Mononuclear cell (primary cell): ENCODE results near the gene ZSWIM6. TPM values are rescaled to one million over a fixed set of nuclear protein-coding genes. Genes with fewer than 3 reads are reported as not detected.

Experiments
- H3K27me3 ChIP-seq: 2 replicates; pipeline ENCODE4 v1.6.0; 2011; ENCODE audit warnings: low read length, control low read depth; ENCODE audit not compliant: insufficient read depth
- H3K4me1 ChIP-seq: 2 replicates; pipeline ENCODE4 v1.5.1; 2011; ENCODE audit warnings: mild to moderate bottlenecking, low read length, control low read depth; ENCODE audit not compliant: insufficient read depth
- H3K4me3 ChIP-seq: 2 replicates; pipeline ENCODE4 v1.5.1; 2011; ENCODE audit warnings: mild to moderate bottlenecking, low read length, moderate library complexity
- H3K9me3 ChIP-seq: 2 replicates; pipeline ENCODE4 v1.5.1; 2011; ENCODE audit warnings: low read depth, mild to moderate bottlenecking, control low read depth, low read length
- total RNA-seq: library from RNA; depleted of rRNA; stranded (reverse); fragments of >200 nt; gene quantifications from one replicate; pipeline ENCODE4 v1.2.3, GENCODE V29; 2012

The ZSWIM6 gene
- total RNA-seq, 1 donor = 4.9 TPM

- Histone ChIP-seq H3K27me3 (no peaks in the 10 kb centered on the region), H3K4me1 (peaks cover 4% of the 10 kb centered on the region), H3K9me3 (no peaks in the 10 kb centered on the region), H3K4me3 (no peak overlapping the region)
Observed at GRCh38 chr5:61538722-61539501, 206.9 kb downstream of the ZSWIM6 start.

DNA sequence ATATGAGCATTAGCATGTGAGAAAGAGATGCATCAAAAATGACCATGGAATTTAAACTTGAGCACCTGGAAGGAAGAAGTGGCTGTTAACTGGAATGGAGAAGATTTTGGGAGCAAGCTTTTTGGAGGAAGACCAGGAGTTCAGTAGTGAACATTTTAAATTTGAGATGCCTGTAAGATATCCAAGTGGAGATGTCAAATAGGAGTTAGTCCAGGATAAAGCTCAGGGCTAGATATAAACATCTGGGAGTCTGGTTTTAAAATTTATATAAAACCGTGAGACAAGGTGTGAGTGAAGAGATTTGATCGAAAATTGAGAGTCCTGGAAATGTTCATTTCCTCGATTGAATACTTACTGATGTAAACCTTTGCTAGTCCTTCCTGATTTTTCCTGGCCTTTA, 217.5 kb downstream of the ZSWIM6 start:
- Histone ChIP-seq H3K4me1 (no peaks in the 10 kb centered on the region), H3K9me3 (no peaks in the 10 kb centered on the region), H3K27me3 (no peaks in the 10 kb centered on the region), H3K4me3 (no peak overlapping the region)

DNA sequence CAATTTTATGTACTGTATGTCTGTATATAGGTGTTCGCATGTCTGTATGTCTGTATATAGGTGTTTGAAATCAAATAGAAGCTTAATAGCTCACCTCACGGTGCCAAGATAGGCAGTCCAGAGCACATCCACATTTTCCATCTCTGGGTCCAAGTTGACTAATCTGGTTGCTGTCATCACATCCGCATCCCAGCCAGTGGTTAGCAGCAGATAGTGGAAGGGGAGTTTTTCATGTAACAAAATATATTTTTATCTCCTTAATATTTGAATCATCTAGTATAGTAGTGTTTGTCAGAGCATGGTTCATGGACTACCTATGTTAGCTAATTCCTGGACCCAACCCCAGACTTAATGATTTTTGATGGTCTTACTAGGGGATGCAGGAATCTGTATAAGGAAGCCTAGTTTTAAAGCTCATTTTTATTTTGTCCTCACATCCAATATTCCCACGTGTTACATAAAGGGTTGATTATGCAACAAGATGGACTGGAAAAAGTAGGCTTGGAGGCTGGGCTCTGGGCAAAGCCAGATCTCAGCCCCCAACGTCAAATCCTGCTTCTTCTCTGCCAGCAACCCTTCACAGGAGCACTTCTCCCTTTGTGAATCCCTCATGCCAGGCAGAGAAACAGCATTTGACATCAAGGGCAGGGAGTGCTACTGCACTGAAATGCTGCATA, 219.7 kb downstream of the ZSWIM6 start:
- Histone ChIP-seq H3K4me1 (no peaks in the 10 kb centered on the region), H3K9me3 (no peaks in the 10 kb centered on the region), H3K27me3 (no peaks in the 10 kb centered on the region), H3K4me3 (no peak overlapping the region)

DNA sequence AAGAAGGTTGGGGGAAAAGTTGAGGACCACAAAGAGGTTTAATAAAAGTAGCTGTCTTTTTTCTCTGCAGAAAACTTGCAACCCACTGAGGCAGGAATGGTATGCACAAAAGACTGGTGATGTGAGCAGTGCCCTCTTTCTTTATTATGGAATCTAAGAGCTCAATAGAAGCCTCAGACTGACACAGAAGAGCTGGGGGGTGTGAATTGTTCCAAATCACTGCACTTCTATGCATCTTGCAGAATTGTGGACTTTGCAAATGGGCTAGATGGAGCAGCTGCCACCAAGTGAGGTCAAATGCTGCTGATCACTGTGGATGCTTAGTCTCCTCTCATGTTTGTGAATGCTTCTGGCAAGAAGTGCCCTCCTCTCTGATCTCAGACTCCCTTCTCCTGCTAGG, 227.1 kb downstream of the ZSWIM6 start:
- no peaks in the 10 kb centered on the region for H3K27me3 ChIP-seq
- no peaks in the 10 kb centered on the region for H3K9me3 ChIP-seq
- no peak overlapping the region for H3K4me3 ChIP-seq
- H3K4me1 ChIP-seq = no peaks in the 10 kb centered on the region

DNA sequence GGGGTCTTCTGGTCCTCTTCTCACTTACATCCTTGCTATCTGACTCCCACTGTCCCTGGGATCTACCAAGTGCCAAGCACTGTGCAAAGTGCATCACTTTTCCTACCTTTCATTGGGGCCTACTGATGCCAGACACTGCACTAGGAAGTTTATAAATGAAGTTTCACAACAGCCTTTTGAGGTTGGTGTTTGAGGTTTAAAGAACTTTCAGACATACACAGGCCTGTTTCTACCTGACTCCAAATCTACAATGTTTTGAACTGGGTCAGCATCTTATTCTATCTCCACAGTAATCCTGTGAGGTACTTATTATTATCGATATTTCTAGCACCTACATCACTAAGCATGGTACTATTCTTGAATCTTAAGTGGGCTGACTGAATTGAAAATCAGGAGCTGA, 227.7 kb downstream of the ZSWIM6 start:
- H3K9me3 ChIP-seq = no peaks in the 10 kb centered on the region
- H3K4me1 ChIP-seq = no peaks in the 10 kb centered on the region
- H3K27me3 ChIP-seq = no peaks in the 10 kb centered on the region
- no peak overlapping the region for H3K4me3 ChIP-seq

GRCh38 chr5:61563401-61563800, 231.3 kb downstream of the ZSWIM6 start:
- H3K27me3 ChIP-seq = no peaks in the 10 kb centered on the region
- H3K4me3 ChIP-seq = no peak overlapping the region
- no peaks in the 10 kb centered on the region for H3K9me3 ChIP-seq
- no peaks in the 10 kb centered on the region for H3K4me1 ChIP-seq

- no peaks in the 10 kb centered on the region for H3K4me1 ChIP-seq
- H3K9me3 ChIP-seq = no peaks in the 10 kb centered on the region
- no peak overlapping the region for H3K4me3 ChIP-seq
- no peaks in the 10 kb centered on the region for H3K27me3 ChIP-seq
Observed at GRCh38 chr5:61567337-61567736, 235.3 kb downstream of the ZSWIM6 start.

DNA sequence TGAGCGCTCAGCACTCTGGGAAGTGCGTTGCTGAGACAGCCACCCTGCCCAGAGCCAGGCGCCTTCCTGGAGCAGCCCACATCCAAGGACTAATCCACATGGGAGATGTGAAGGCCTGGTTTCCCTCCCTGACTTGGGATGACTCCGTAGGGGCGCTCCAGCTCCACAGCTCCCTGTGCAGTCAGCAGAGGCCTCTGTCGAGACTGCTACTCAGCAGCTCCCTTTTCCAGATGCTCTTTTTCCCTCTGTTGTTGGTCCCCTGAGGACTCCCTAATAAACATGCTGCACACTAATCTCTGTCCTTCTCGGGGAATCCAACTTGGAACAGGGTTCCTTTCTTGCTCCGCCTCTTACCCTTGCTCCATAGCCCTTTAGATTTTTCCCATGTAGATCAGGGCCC, 237.3 kb downstream of the ZSWIM6 start:
- H3K27me3 ChIP-seq = no peaks in the 10 kb centered on the region
- H3K4me3 ChIP-seq = no peak overlapping the region
- H3K9me3 ChIP-seq = no peaks in the 10 kb centered on the region
- H3K4me1 ChIP-seq = no peaks in the 10 kb centered on the region

- H3K9me3 ChIP-seq = no peaks in the 10 kb centered on the region
- no peaks in the 10 kb centered on the region for H3K4me1 ChIP-seq
- H3K27me3 ChIP-seq = no peaks in the 10 kb centered on the region
Observed at GRCh38 chr5:61570767-61571166, 238.7 kb downstream of the ZSWIM6 start.

GRCh38 chr5:61572959-61573358, 240.9 kb downstream of the ZSWIM6 start:
- Histone ChIP-seq H3K4me1 (no peaks in the 10 kb centered on the region), H3K9me3 (no peaks in the 10 kb centered on the region), H3K4me3 (no peak overlapping the region), H3K27me3 (no peaks in the 10 kb centered on the region)

More at GRCh38 chr5:61570767-61571166, 238.7 kb downstream of the ZSWIM6 start:
- no peak overlapping the region for H3K4me3 ChIP-seq

DNA sequence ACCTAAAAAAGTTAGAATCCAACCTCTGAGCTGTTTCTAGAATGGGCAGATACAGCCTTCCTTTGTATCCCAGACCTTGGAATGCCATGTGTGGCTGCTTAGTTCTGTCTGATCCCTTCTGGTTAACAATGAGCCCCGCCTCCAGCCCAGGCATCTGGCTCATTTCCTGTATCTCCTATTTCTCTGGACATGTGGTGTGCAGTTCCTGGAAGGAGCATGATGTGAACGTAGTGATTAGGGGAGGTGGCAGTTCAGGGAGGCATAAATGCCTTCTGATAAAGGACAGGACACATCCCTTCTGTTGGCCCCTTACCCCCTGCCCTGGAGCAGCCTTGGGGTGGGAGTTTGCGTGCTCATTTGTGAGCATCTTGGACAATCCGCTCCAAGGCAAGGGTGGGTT, 243.0 kb downstream of the ZSWIM6 start:
- no peak overlapping the region for H3K4me3 ChIP-seq
- H3K4me1 ChIP-seq = no peaks in the 10 kb centered on the region
- H3K9me3 ChIP-seq = no peaks in the 10 kb centered on the region
- no peaks in the 10 kb centered on the region for H3K27me3 ChIP-seq

GRCh38 chr5:61575581-61575980, 243.5 kb downstream of the ZSWIM6 start:
- no peak overlapping the region for H3K4me3 ChIP-seq
- no peaks in the 10 kb centered on the region for H3K4me1 ChIP-seq
- H3K27me3 ChIP-seq = no peaks in the 10 kb centered on the region
- H3K9me3 ChIP-seq = no peaks in the 10 kb centered on the region

DNA sequence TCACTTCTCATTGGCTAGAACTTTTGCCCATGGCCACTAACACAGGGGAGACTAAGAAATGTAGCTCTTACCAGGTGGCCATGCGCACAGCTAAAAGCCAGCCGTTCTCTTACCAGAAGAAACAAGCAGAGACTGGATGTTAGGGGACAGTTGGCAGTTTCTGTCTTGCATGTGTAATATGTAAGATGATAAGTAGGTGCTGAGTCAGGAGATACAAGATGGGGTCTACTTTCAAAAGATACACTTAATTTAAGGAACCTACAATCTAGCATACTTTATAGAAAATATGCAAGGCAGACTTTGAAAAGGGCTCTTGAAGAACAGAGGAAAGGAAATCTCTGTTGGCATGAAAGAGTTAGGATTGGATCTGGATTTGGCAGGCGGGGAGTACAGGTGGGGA, 244.5 kb downstream of the ZSWIM6 start:
- no peak overlapping the region for H3K4me3 ChIP-seq
- H3K4me1 ChIP-seq = no peaks in the 10 kb centered on the region
- no peaks in the 10 kb centered on the region for H3K9me3 ChIP-seq

GRCh38 chr5:61578858-61579503, 246.9 kb downstream of the ZSWIM6 start:
- Histone ChIP-seq H3K27me3 (no peaks in the 10 kb centered on the region), H3K4me3 (no peak overlapping the region), H3K9me3 (no peaks in the 10 kb centered on the region), H3K4me1 (no peaks in the 10 kb centered on the region)

More for the DNA sequence above, 244.5 kb downstream of the ZSWIM6 start:
- H3K27me3 ChIP-seq = no peaks in the 10 kb centered on the region

GRCh38 chr5:61582205-61582820, 250.3 kb downstream of the ZSWIM6 start:
- H3K27me3 ChIP-seq = no peaks in the 10 kb centered on the region
- H3K4me1 ChIP-seq = no peaks in the 10 kb centered on the region
- H3K9me3 ChIP-seq = no peaks in the 10 kb centered on the region
- H3K4me3 ChIP-seq = no peak overlapping the region
